PFSK-1 (cell line): ENCODE measurements around the gene TMPRSS3.

Source experiments
- FOXP2 ChIP-seq: optimal IDR thresholded peaks from 2 replicates; pipeline ENCODE3; 2011; ENCODE audit warnings: borderline replicate concordance, control low read depth, inconsistent platforms; ENCODE audit not compliant: insufficient read depth; ENCODE audit errors: extremely low read length, extremely low read depth
- POLR2AphosphoS5 ChIP-seq: IDR thresholded peaks from 2 replicates; pipeline ENCODE4 v1.6.1; 2012; ENCODE audit warnings: low read depth, mild to moderate bottlenecking, control low read depth, low read length, moderate library complexity
- REST ChIP-seq, 2 experiments: IDR thresholded peaks; 2 replicates each; pipeline versions ENCODE4 v1.6.1 to v1.8.0; 2011 to 2012; ENCODE audit warnings: low read depth in 2 of 2, low read length in 2 of 2, control low read depth in 1 of 2, inconsistent platforms in 1 of 2, mild to moderate bottlenecking in 1 of 2, moderate library complexity in 1 of 2; ENCODE audit not compliant: insufficient read depth in 1 of 2
- SIN3A ChIP-seq: IDR thresholded peaks from 2 replicates; pipeline ENCODE4 v1.6.1; 2012; ENCODE audit warnings: mild to moderate bottlenecking, low read length, moderate library complexity, borderline replicate concordance; ENCODE audit not compliant: insufficient read depth
- TAF1 ChIP-seq: IDR thresholded peaks from 2 replicates; pipeline ENCODE4 v1.6.1; 2012; ENCODE audit warnings: low read length, control low read depth, borderline replicate concordance; ENCODE audit not compliant: insufficient read depth

Gene TMPRSS3

GRCh38 chr21:42367367-42368165, 28.3 kb downstream of the TMPRSS3 start:
- no peak for TF ChIP-seq TAF1
- TF ChIP-seq FOXP2 = no peak
- no peak for TF ChIP-seq POLR2AphosphoS5
- TF ChIP-seq REST (IDR thresholded peaks at IDR 0.05; ENCODE audit: insufficient read depth in 1 of 2, low read depth in 2 of 2, low read length in 2 of 2) = no peak
- no peak for TF ChIP-seq SIN3A

- TF ChIP-seq REST (IDR thresholded peaks at IDR 0.05; ENCODE audit: insufficient read depth in 1 of 2, low read depth in 2 of 2, low read length in 2 of 2) (no peak), FOXP2 (no peak), SIN3A (no peak), POLR2AphosphoS5 (no peak), TAF1 (no peak)
These were observed 29.4 kb downstream of the TMPRSS3 start, which contains the start of gene TFF1 for GRCh38 chr21:42366292-42367010. Gene TFF1 (minus strand): TSS chr21:42366535. CDS start chr21:42366495, 40 bp downstream.

- TF ChIP-seq SIN3A (no peak), POLR2AphosphoS5 (no peak), TAF1 (no peak), REST (IDR thresholded peaks at IDR 0.05; ENCODE audit: insufficient read depth in 1 of 2, low read depth in 2 of 2, low read length in 2 of 2) (no peak), FOXP2 (no peak)
These were observed 30.1 kb downstream of the TMPRSS3 start for GRCh38 chr21:42365770-42366169.

- TF ChIP-seq POLR2AphosphoS5 = no peak
- TF ChIP-seq REST (IDR thresholded peaks at IDR 0.05; ENCODE audit: insufficient read depth in 1 of 2, low read depth in 2 of 2, low read length in 2 of 2) = no peak
- no peak for TF ChIP-seq TAF1
- no peak for TF ChIP-seq FOXP2
- TF ChIP-seq SIN3A = no peak
These were observed 31.5 kb downstream of the TMPRSS3 start for GRCh38 chr21:42364304-42364865.
